Measurements from ENCODE around the gene ABLIM2.

ABLIM2 gene

DNA sequence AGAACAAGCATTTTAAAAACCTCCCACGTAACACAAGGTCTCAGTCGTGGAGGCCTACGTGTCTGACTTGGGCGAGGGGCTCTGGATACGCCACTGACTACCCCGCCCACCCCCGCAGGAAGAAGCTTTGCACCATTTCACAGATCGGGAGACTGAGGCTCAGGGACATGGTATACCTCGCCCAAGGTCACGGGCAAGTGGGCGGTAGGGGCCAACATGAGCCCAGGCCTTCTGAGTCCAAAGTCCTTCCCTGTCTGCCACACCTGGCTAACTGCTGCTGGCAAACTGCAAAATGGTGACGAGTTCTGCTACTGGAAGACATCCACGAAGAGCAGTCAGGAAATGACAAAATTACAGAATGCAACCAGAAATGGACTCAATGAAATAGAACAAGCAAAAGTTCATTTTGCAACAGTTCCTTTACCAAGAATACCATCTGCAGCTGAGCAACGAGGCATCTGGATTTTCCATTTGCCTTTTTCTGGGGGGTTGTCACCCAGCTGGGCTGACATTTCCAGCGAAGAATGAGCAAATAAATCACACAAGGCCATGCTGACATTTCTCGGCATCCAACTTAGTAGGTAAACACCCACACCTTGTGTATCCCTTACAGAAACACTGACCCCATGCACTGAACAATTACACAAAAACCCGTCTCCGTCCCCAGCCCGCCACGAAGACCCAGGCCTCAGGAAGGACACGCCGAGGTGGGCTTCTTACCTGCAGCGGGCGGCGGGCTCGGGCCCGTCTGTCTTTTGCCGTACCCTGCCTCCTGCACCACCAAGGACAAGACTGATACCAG, 148.7 kb downstream of the ABLIM2 start:
- DNase-seq (ENCODE audit: low read depth), result peak; percentile 3
- no peak overlapping the region for H3K4me3 ChIP-seq (ENCODE audit: low read length)
- TF ChIP-seq, protein P1, sequence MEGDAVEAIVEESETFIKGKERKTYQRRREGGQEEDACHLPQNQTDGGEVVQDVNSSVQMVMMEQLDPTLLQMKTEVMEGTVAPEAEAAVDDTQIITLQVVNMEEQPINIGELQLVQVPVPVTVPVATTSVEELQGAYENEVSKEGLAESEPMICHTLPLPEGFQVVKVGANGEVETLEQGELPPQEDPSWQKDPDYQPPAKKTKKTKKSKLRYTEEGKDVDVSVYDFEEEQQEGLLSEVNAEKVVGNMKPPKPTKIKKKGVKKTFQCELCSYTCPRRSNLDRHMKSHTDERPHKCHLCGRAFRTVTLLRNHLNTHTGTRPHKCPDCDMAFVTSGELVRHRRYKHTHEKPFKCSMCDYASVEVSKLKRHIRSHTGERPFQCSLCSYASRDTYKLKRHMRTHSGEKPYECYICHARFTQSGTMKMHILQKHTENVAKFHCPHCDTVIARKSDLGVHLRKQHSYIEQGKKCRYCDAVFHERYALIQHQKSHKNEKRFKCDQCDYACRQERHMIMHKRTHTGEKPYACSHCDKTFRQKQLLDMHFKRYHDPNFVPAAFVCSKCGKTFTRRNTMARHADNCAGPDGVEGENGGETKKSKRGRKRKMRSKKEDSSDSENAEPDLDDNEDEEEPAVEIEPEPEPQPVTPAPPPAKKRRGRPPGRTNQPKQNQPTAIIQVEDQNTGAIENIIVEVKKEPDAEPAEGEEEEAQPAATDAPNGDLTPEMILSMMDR (conservative IDR thresholded peaks at IDR 0.05; ENCODE audit: low read length), result no peak

- no peak for DNase-seq (ENCODE audit: low read depth)
- H3K4me3 ChIP-seq (ENCODE audit: low read length), result no peak overlapping the region
- TF ChIP-seq, protein P1 (conservative IDR thresholded peaks at IDR 0.05; ENCODE audit: low read length), result no peak
Measured at GRCh38 chr4:8009097-8009496, 149.5 kb downstream of the ABLIM2 start.

- no peak for DNase-seq (ENCODE audit: low read depth)
- TF ChIP-seq, protein P1 (conservative IDR thresholded peaks at IDR 0.05; ENCODE audit: low read length), result no peak
- no peak overlapping the region for H3K4me3 ChIP-seq (ENCODE audit: low read length)
Measured at GRCh38 chr4:8008391-8008790, 150.2 kb downstream of the ABLIM2 start.

GRCh38 chr4:8007581-8007980, 151.0 kb downstream of the ABLIM2 start:
- DNase-seq (ENCODE audit: low read depth), result no peak
- H3K4me3 ChIP-seq (ENCODE audit: low read length), result no peak overlapping the region
- TF ChIP-seq, protein P1 (conservative IDR thresholded peaks at IDR 0.05; ENCODE audit: low read length), result no peak

- no peak for DNase-seq (ENCODE audit: low read depth)
- H3K4me3 ChIP-seq (ENCODE audit: low read length), result no peak overlapping the region
- TF ChIP-seq, protein P1 (conservative IDR thresholded peaks at IDR 0.05; ENCODE audit: low read length), result no peak
Measured at GRCh38 chr4:8006471-8006870, 152.1 kb downstream of the ABLIM2 start.

DNA sequence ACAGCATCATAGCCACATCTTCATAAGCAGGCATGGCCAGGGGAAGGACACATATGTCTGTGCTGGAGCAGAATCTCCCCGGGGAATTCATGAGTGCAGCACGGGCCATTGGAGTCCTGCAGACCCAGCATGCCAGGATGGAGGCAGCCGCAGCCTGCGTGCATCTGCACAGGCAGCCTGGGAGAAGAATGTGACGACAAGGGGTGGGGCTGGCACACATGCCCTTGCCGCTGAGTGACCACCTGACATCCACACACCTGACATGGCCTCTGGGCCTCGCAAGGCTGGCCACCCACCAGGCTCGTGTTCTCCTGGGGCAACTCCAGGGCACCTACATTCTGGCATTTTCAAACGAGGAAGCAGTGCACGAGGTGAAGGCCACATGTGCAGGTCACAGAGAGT, 152.8 kb downstream of the ABLIM2 start:
- no peak overlapping the region for H3K4me3 ChIP-seq (ENCODE audit: low read length)
- TF ChIP-seq, protein P1 (conservative IDR thresholded peaks at IDR 0.05; ENCODE audit: low read length), result no peak
- no peak for DNase-seq (ENCODE audit: low read depth)

Data from AG10803 (cell line).